ENCODE measurements around the gene DDX20. TPM values are rescaled to one million over a fixed set of nuclear protein-coding genes. Genes with fewer than 3 reads are reported as not detected.

DDX20 gene
- total and polyA plus RNA-seq, 2 of the 8 experiments (the other 6 are each of a cell fraction or from before 2014, with no cell fraction given): 7.5 to 24.7 TPM

- H3K18ac ChIP-seq (ENCODE audit: extremely low read depth, low read length): no peak overlapping the region
- H4K8ac ChIP-seq (ENCODE audit: extremely low read depth, insufficient read depth, low read length): no peak overlapping the region
- H3K4me2 ChIP-seq (ENCODE audit: insufficient read depth in 1 of 2, low read depth in 2 of 2, low read length in 2 of 2): no peak overlapping the region
- no peaks in the 10 kb centered on the region for H3K9me3 ChIP-seq (ENCODE audit: insufficient read depth in 2 of 2, low read depth in 1 of 2, low read length in 1 of 2)
- H3K9ac ChIP-seq (replicated peaks in 1 of 4; ENCODE audit: extremely low read depth in 1 of 4, low read depth in 3 of 4, low read length in 3 of 4): no peak overlapping the region
- CTCF ChIA-PET (ENCODE audit: partially characterized antibody): interaction anchor here (1.5 to 42.0 kb wide), 3 partner anchors 0 to 38 kb away, joined by 3 to 1070 read pairs (median 1070); partner anchors contain the start of genes DDX20 and INKA2
- H2BK15ac ChIP-seq (ENCODE audit: low read length): 0 out of 2 replicates have a peak overlapping the region, but pooled peaks have one; percentile 40
- no peak overlapping the region for H2AK5ac ChIP-seq (ENCODE audit: low read depth, low read length)
- DNase-seq (ENCODE audit: low read depth in 1 of 2, low spot score in 2 of 2) (no peak), FAIRE-seq (no peak)
- no peak overlapping the region for H3K27ac ChIP-seq (ENCODE audit: low read depth, low read length)
- H3K23ac ChIP-seq (ENCODE audit: insufficient read length): no peak overlapping the region
- no peak overlapping the region for H2BK120ac ChIP-seq (replicated peaks; ENCODE audit: low read depth, low read length)
- no peak overlapping the region for H2BK12ac ChIP-seq (ENCODE audit: low read depth, low read length)
- no peak overlapping the region for H2AFZ ChIP-seq (ENCODE audit: low read length)
- H4K20me1 ChIP-seq (replicated peaks in 1 of 2; ENCODE audit: control insufficient read depth in 1 of 2, insufficient read depth in 2 of 2, low read length in 2 of 2): peaks cover 3% of the 10 kb centered on the region in 2 experiments
- H3K4me1 ChIP-seq (replicated peaks in 1 of 4; ENCODE audit: control insufficient read depth in 3 of 4, insufficient read depth in 4 of 4, low read length in 3 of 4): peaks cover 0 to 18% (median 6%) of the 10 kb centered on the region in 4 experiments; a peak in 6 of 7 replicates
- POLR2A ChIA-PET (ENCODE audit: partially characterized antibody): interaction anchor here (18.0 to 19.0 kb wide), 2 partner anchors 7 to 9 kb away, joined by 343 read pairs; partner anchors contain the start of gene INKA2
- H3K14ac ChIP-seq (ENCODE audit: insufficient read length): no peak overlapping the region
- H3K79me1 ChIP-seq (ENCODE audit: low read depth, low read length): peaks cover 17% of the 10 kb centered on the region
- H3K4ac ChIP-seq (replicated peaks; ENCODE audit: insufficient read length, low read depth, low read length): no peak overlapping the region
- no peaks in the 10 kb centered on the region; a peak in 1 of 7 replicates for H3K27me3 ChIP-seq (replicated peaks in 1 of 4; ENCODE audit: control insufficient read depth in 3 of 4, extremely low read depth in 1 of 4, insufficient read depth in 3 of 4, low read length in 3 of 4)
- H3K23me2 ChIP-seq (ENCODE audit: low read depth, low read length): no peaks in the 10 kb centered on the region; the same call in 1 of the 2 replicates
- no peak overlapping the region for H4K91ac ChIP-seq (replicated peaks; ENCODE audit: insufficient read length, low read length)
- no peak overlapping the region for H3K4me3 ChIP-seq (ENCODE audit: extremely low read depth in 1 of 4, insufficient read depth in 2 of 4, low read depth in 3 of 4, low read length in 4 of 4)
- H3K79me2 ChIP-seq (ENCODE audit: control insufficient read depth in 1 of 2, insufficient read depth in 2 of 2, low read length in 2 of 2): peaks cover 0 to 41% of the 10 kb centered on the region in 2 experiments; a peak in 3 of 4 replicates
- H3K56ac ChIP-seq (replicated peaks; ENCODE audit: insufficient read length, low read depth, low read length): no peak overlapping the region
- H2BK20ac ChIP-seq (ENCODE audit: low read length): no peak overlapping the region
- H4K5ac ChIP-seq (ENCODE audit: insufficient read length, low read depth, low read length): no peak overlapping the region
- peaks cover 0 to 5% (median 2%) of the 10 kb centered on the region in 4 experiments; a peak in 4 of 8 replicates for H3K36me3 ChIP-seq (ENCODE audit: control insufficient read depth in 2 of 4, insufficient read depth in 4 of 4, low read length in 3 of 4)
- whole genome bisulfite sequencing, 2 experiments (ENCODE audit: extremely low coverage in 1 of 2, insufficient coverage in 1 of 2, insufficient read length in 1 of 2, insufficient replicate concordance in 2 of 2, low coverage in 1 of 2, low lambda C conversion rate in 2 of 2, missing lambda C conversion rate in 1 of 2): 87% methylated on average over 7 of the region's 7 CpGs; no CpG with 5 or more reads in 1 of the 2 experiments
- H2BK5ac ChIP-seq (ENCODE audit: low read depth, low read length): no peak overlapping the region
- TF ChIP-seq EP300 (IDR thresholded peaks at IDR 0.05; ENCODE audit: borderline replicate concordance in 1 of 2, low read depth in 2 of 2, low read length in 2 of 2) (no peak), BRCA1 (IDR thresholded peaks at IDR 0.05; ENCODE audit: low read depth, low read length) (no peak), ATF2 (IDR thresholded peaks at IDR 0.05; ENCODE audit: low read length) (no peak), HDAC6 (IDR thresholded peaks at IDR 0.05; ENCODE audit: low read depth, low read length) (no peak), SP4 (IDR thresholded peaks at IDR 0.05; ENCODE audit: low read length) (no peak), BCL11A (IDR thresholded peaks at IDR 0.05; ENCODE audit: low read depth in 2 of 2, low read length in 2 of 2) (no peak), E2F6 (IDR thresholded peaks at IDR 0.05) (no peak), HDAC2 (IDR thresholded peaks at IDR 0.05; ENCODE audit: borderline replicate concordance in 1 of 2, low read depth in 2 of 2, low read length in 2 of 2) (no peak)
Measured at GRCh38 chr1:111729946-111730681, 25.6 kb upstream of the DDX20 start.
